Neuronal stem cell (in vitro differentiated cells): ENCODE data around the gene ELMO1.

ENCODE experiments used
- DNase-seq: peaks from one replicate; pipeline ENCODE4 v3.0.0-alpha.2; 2013; ENCODE audit warnings: low spot score
- H2AFZ ChIP-seq: one replicate; pipeline ENCODE4 v1.6.1; 2013; ENCODE audit warnings: mild to moderate bottlenecking, low read length, inconsistent platforms
- H2AK5ac ChIP-seq: 2 replicates; pipeline ENCODE4 v1.6.1; 2013; ENCODE audit warnings: low read depth, mild to moderate bottlenecking, inconsistent platforms, low read length, moderate library complexity, mixed read lengths
- H2BK120ac ChIP-seq: 2 replicates; pipeline ENCODE4 v1.6.1; 2013; ENCODE audit warnings: low read depth, mild to moderate bottlenecking, inconsistent platforms, low read length, moderate library complexity, mixed read lengths
- H2BK12ac ChIP-seq: one replicate; pipeline ENCODE4 v1.6.1; 2013; ENCODE audit warnings: low read length, inconsistent platforms
- H2BK15ac ChIP-seq: 2 replicates; pipeline ENCODE4 v1.6.1; 2013; ENCODE audit warnings: mild to moderate bottlenecking, low read length, inconsistent platforms, mixed read lengths
- H2BK5ac ChIP-seq: one replicate; pipeline ENCODE4 v1.6.1; 2013; ENCODE audit warnings: inconsistent platforms, mild to moderate bottlenecking, low read length, moderate library complexity
- H3K14ac ChIP-seq: one replicate; pipeline ENCODE4 v1.6.1; 2013; ENCODE audit warnings: low read length, inconsistent platforms
- H3K18ac ChIP-seq: 2 replicates; pipeline ENCODE4 v1.6.1; 2013; ENCODE audit warnings: low read length, inconsistent platforms
- H3K23ac ChIP-seq: 2 replicates; pipeline ENCODE4 v1.6.1; 2013; ENCODE audit warnings: low read depth, mild to moderate bottlenecking, mixed read lengths, low read length, inconsistent platforms; ENCODE audit not compliant: poor library complexity
- H3K27ac ChIP-seq: replicated peaks from 3 replicates; pipeline ENCODE4 v1.5.1; 2013; ENCODE audit warnings: low read length, inconsistent platforms
- H3K27me3 ChIP-seq, 3 experiments: 2 replicates each; pipeline ENCODE4 v1.6.1; 2013; ENCODE audit warnings: low read length in 3 of 3, mild to moderate bottlenecking in 2 of 3, inconsistent platforms in 1 of 3, low read depth in 1 of 3, mixed read lengths in 1 of 3, moderate library complexity in 1 of 3; ENCODE audit not compliant: control insufficient read depth in 3 of 3, insufficient read depth in 3 of 3
- H3K36me3 ChIP-seq, 2 donors: replicated peaks in 1 of 2; 2 replicates each; pipeline ENCODE4 v1.6.1; 2013; ENCODE audit warnings: low read length in 2 of 2; ENCODE audit not compliant: control insufficient read depth in 2 of 2, insufficient read depth in 2 of 2
- H3K4ac ChIP-seq: 2 replicates; pipeline ENCODE4 v1.6.1; 2013; ENCODE audit warnings: inconsistent platforms, mild to moderate bottlenecking, low read length, moderate library complexity
- H3K4me1 ChIP-seq, 2 donors: 1 replicate in 1 of 2; 2 replicates in 1 of 2; pipeline ENCODE4 v1.6.1; 2013; ENCODE audit warnings: low read length in 2 of 2, low read depth in 1 of 2; ENCODE audit not compliant: control insufficient read depth in 2 of 2, insufficient read depth in 1 of 2
- H3K4me2 ChIP-seq: one replicate; pipeline ENCODE4 v1.6.1; 2013; ENCODE audit warnings: mild to moderate bottlenecking, low read length, inconsistent platforms; ENCODE audit not compliant: insufficient read depth, poor library complexity, severe bottlenecking
- H3K4me3 ChIP-seq, 2 donors: 2 replicates each; pipeline ENCODE4 v1.5.1; 2013; ENCODE audit warnings: low read length in 2 of 2, mild to moderate bottlenecking in 2 of 2, inconsistent platforms in 1 of 2, moderate library complexity in 1 of 2
- H3K79me1 ChIP-seq: one replicate; pipeline ENCODE4 v1.6.1; 2013; ENCODE audit warnings: low read depth, mild to moderate bottlenecking, inconsistent platforms, low read length, moderate library complexity
- H3K9ac ChIP-seq: one replicate; pipeline ENCODE4 v1.6.1; 2013; ENCODE audit warnings: mild to moderate bottlenecking, low read depth, low read length, inconsistent platforms; ENCODE audit not compliant: poor library complexity
- H3K9me3 ChIP-seq, 2 donors: replicated peaks in 1 of 2; 2 replicates each; pipeline versions ENCODE3 to v1.6.1; 2013; ENCODE audit warnings: low read length in 2 of 2, mild to moderate bottlenecking in 2 of 2, inconsistent platforms in 1 of 2, low read depth in 1 of 2, mixed read lengths in 1 of 2, moderate library complexity in 1 of 2; ENCODE audit not compliant: control insufficient read depth in 2 of 2, insufficient read depth in 1 of 2
- H4K8ac ChIP-seq: one replicate; pipeline ENCODE4 v1.6.1; 2013; ENCODE audit warnings: low read depth, mild to moderate bottlenecking, inconsistent platforms, low read length, moderate library complexity
- H4K91ac ChIP-seq: one replicate; pipeline ENCODE4 v1.6.1; 2013; ENCODE audit warnings: low read length, low read depth, mild to moderate bottlenecking, inconsistent platforms; ENCODE audit not compliant: poor library complexity
- WGBS, 2 donors: extraction: QIAGEN DNeasy Blood & Tissue Kit; methylation state at CpG; one replicate each; pipeline ENCODE4 v1.1.7; 2013; ENCODE audit warnings: missing lambda C conversion rate in 2 of 2, mixed read lengths in 1 of 2; ENCODE audit not compliant: insufficient read length in 2 of 2, insufficient replicate concordance in 1 of 2; ENCODE audit errors: extremely low coverage in 2 of 2; 5-methylcytosine and 5-hydroxymethylcytosine counted together

ELMO1 gene

DNA sequence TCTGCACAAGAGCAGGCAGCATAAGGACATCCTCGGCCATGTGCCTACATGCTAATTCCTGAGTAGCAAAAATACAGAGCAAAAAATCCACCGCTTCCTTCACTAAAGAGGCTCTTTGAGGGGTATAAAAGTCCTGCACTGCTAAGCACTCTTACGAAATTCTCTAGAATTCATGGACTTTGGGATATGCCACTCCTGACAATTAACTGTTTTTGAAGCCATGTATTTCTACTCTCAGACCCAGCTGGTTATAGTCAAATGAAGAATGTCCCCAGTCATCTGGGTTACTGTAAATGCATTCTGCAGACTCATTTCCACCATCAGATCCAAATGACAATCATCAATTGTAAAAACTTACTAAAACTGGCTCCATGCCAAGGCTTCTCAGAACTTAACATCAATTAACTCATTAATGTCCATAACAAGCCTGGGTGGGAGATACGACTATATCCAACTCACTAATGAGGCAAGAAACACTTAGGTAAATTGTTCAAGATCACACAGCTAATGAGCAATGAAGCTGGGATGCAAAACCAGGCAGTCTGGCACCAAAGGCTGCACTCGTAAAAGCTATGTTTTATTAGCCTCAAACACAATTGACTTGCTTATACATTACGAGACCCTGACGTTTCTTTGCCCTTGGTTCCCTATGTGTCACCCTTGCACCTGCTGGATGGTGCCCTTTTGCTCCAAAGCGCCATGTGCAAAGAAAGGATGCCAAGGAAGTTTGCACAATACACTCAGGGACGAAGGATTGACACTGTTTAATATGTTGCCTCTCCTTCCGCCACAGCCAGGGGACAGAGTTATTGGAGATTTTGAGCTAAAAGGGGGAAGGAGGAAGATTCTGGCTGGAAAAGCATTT, 250.4 kb downstream of the ELMO1 start:
- Histone ChIP-seq H3K9ac (no peak overlapping the region), H4K8ac (no peak overlapping the region), H3K27ac (no peak overlapping the region), H4K91ac (no peak overlapping the region), H3K18ac (no peak overlapping the region), H2BK15ac (no peak overlapping the region), H3K23ac (no peak overlapping the region), H3K9me3 (no peaks in the 10 kb centered on the region), H3K36me3 (peaks cover 0 to 4% of the 10 kb centered on the region in 2 donors), H2BK120ac (no peak overlapping the region), H3K4me1 (peaks cover 0 to 3% of the 10 kb centered on the region in 2 donors), H3K4me3 (no peak overlapping the region), H3K4ac (no peak overlapping the region), H3K27me3 (no peaks in the 10 kb centered on the region), H3K79me1 (no peaks in the 10 kb centered on the region), H3K14ac (no peak overlapping the region), H2AFZ (no peak overlapping the region), H2BK5ac (no peak overlapping the region), H3K4me2 (no peak overlapping the region), H2BK12ac (no peak overlapping the region), H2AK5ac (no peak overlapping the region)
- no peak for DNase-seq
- WGBS, 2 donors = no CpG with 5 or more reads among the region's 10 CpGs

DNA sequence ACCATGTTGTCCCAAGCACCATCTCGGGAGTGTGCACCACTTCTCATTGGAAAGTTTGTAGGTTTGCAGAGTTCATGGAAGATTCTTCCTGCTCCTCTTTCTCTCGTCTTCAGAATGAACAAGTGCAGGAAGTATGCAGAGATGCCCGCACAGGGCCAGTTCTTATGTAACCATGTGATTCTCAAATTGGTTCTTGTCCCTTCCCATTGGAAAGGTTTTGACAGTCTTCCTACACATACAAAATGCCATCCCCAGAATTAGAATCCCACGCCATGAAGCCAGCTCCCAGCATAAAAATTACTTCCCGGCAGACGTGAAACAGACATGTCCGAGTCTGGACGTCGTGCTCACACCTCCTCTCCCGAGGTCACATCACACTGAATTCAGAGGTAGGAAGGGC, 251.6 kb downstream of the ELMO1 start:
- H2AFZ ChIP-seq = no peak overlapping the region
- H3K4me3 ChIP-seq = no peak overlapping the region
- no peak overlapping the region for H4K91ac ChIP-seq
- H3K36me3 ChIP-seq = peaks cover 0 to 4% of the 10 kb centered on the region in 2 donors
- no peak overlapping the region for H3K23ac ChIP-seq
- no peak overlapping the region for H3K27ac ChIP-seq
- H2BK15ac ChIP-seq = no peak overlapping the region
- H2BK12ac ChIP-seq = no peak overlapping the region
- no peak overlapping the region for H3K18ac ChIP-seq
- no peak overlapping the region for H2AK5ac ChIP-seq
- no peak overlapping the region for H3K4ac ChIP-seq
- no peaks in the 10 kb centered on the region for H3K27me3 ChIP-seq
- H3K9me3 ChIP-seq = no peaks in the 10 kb centered on the region
- H2BK5ac ChIP-seq = no peak overlapping the region
- H3K4me2 ChIP-seq = no peak overlapping the region
- peaks cover 0 to 3% of the 10 kb centered on the region in 2 donors for H3K4me1 ChIP-seq
- no peak overlapping the region for H3K9ac ChIP-seq
- H4K8ac ChIP-seq = no peak overlapping the region
- WGBS, 2 donors = no CpG with 5 or more reads among the region's 10 CpGs
- no peak overlapping the region for H3K14ac ChIP-seq
- no peak for DNase-seq
- H2BK120ac ChIP-seq = no peak overlapping the region
- H3K79me1 ChIP-seq = no peaks in the 10 kb centered on the region

DNA sequence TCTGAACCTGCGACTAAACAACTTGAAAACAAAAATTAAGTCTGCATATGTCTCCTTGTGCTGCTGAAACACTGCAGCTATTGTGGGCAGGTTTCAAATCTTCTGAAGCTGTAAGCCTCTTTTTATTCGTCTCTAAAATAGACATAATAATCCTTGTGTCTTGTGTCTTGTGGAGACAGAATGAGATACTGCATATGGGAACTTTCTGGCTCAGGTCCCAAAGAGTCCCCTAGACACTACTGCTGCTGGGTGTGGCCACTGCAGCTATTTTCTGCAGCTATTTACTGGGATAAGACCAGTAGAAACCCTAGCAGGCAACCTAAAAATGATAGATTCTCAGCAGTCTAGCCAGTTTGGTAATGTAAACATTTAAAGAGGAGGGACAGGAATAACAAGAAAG, 252.0 kb downstream of the ELMO1 start:
- DNase-seq = no peak
- H3K9ac ChIP-seq = no peak overlapping the region
- H3K9me3 ChIP-seq = no peaks in the 10 kb centered on the region
- no peak overlapping the region for H2AFZ ChIP-seq
- H3K23ac ChIP-seq = no peak overlapping the region
- H3K27me3 ChIP-seq = no peaks in the 10 kb centered on the region
- H3K36me3 ChIP-seq = peaks cover 0 to 4% of the 10 kb centered on the region in 2 donors
- no peak overlapping the region for H2BK12ac ChIP-seq
- no peak overlapping the region for H2BK15ac ChIP-seq
- no peak overlapping the region for H3K4ac ChIP-seq
- H3K4me3 ChIP-seq = no peak overlapping the region
- H4K8ac ChIP-seq = no peak overlapping the region
- WGBS, 2 donors = no CpG with 5 or more reads among the region's 2 CpGs
- no peak overlapping the region for H3K18ac ChIP-seq
- H3K79me1 ChIP-seq = no peaks in the 10 kb centered on the region
- no peak overlapping the region for H4K91ac ChIP-seq
- H3K4me2 ChIP-seq = no peak overlapping the region
- no peak overlapping the region for H2AK5ac ChIP-seq
- peaks cover 0 to 3% of the 10 kb centered on the region in 2 donors for H3K4me1 ChIP-seq
- no peak overlapping the region for H2BK120ac ChIP-seq
- no peak overlapping the region for H2BK5ac ChIP-seq
- no peak overlapping the region for H3K27ac ChIP-seq
- no peak overlapping the region for H3K14ac ChIP-seq

DNA sequence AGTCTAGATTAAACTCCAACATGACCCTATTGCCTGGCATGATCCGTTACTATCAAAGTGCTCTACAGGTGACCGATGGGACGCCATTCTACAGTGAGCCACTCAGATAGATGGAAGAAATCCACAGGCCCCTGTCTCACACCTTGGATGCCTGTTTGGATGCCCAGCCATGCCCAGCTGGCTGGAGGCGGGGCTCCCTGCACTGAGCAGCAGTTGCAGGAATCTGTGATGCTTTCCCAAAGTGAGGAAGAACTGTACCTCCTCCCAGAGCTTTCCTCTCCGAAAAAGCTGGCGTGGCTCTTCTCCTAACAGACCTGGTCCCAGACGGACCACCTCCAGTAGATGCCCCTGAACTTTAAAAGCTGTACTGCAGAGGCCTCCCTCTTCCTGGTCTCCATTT, 253.3 kb downstream of the ELMO1 start:
- H3K79me1 ChIP-seq = no peaks in the 10 kb centered on the region
- no peaks in the 10 kb centered on the region for H3K9me3 ChIP-seq
- no peak overlapping the region for H3K23ac ChIP-seq
- no peak overlapping the region for H3K4me3 ChIP-seq
- no peak overlapping the region for H2BK12ac ChIP-seq
- H3K4ac ChIP-seq = no peak overlapping the region
- H2AK5ac ChIP-seq = no peak overlapping the region
- peaks cover 0 to 4% of the 10 kb centered on the region in 2 donors for H3K36me3 ChIP-seq
- H3K27ac ChIP-seq = no peak overlapping the region
- peaks cover 0 to 3% of the 10 kb centered on the region in 2 donors for H3K4me1 ChIP-seq
- no peak overlapping the region for H3K14ac ChIP-seq
- WGBS, 2 donors = no CpG with 5 or more reads among the region's 7 CpGs
- no peaks in the 10 kb centered on the region for H3K27me3 ChIP-seq
- no peak overlapping the region for H2BK5ac ChIP-seq
- H3K4me2 ChIP-seq = no peak overlapping the region
- DNase-seq = no peak
- H4K91ac ChIP-seq = no peak overlapping the region
- H3K9ac ChIP-seq = no peak overlapping the region
- no peak overlapping the region for H4K8ac ChIP-seq
- no peak overlapping the region for H2BK120ac ChIP-seq
- H2BK15ac ChIP-seq = no peak overlapping the region
- no peak overlapping the region for H2AFZ ChIP-seq
- H3K18ac ChIP-seq = no peak overlapping the region
